ENCODE measurements around the gene SP6. TPM values are rescaled to one million over a fixed set of nuclear protein-coding genes. Genes with fewer than 3 reads are reported as not detected.

Gene SP6
- 1.9 and 2.2 TPM in 2 replicates for total RNA-seq

DNA sequence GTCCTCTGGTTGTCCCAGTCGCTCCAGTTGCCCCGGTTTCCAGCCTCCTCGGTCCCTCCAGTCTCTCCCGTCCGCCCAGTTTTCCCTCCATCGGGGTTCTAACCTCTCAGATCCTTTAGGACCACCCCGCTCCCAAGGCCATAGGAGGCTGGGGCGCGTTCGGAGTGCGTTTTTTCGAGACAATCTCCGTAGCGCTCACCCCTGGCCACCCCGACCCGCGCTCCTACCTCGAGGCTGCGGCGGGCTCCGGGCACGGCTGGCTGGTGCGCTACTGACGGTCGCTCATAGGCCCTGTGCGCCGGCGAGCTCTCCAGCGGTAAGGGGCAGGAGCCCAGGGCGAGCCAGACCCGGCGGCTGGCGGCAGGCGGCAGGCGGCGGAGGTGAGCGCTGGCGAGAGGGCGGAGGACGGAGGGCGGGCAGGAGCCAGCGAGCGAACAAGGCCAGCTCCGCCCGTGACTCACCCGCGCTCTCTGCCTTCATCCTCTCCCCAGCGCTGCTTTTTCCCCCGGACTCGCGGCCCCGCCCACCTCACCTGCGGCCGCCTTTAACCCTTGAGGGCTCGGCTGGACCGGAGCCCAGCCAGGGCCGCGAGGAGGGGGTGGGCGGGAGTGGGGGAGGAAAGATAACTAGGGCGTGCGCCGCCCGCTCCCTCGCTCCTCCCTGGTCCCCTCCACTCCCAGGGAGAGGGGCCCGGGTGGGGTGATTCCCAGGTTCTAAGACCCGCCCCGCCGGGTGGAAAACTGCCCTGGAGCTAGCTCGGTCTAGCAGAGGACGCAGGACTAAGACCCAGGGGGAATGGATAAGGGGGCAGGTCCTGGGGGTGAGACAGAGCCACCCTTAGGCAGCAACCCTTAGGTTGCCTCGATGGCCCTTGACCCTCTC lies at the start of gene SP6:
TSS of gene SP6 (minus strand) at position 472 of the 882 bp plus-strand sequence. CDS start 2,734 bp downstream, outside the sequence.

DNA sequence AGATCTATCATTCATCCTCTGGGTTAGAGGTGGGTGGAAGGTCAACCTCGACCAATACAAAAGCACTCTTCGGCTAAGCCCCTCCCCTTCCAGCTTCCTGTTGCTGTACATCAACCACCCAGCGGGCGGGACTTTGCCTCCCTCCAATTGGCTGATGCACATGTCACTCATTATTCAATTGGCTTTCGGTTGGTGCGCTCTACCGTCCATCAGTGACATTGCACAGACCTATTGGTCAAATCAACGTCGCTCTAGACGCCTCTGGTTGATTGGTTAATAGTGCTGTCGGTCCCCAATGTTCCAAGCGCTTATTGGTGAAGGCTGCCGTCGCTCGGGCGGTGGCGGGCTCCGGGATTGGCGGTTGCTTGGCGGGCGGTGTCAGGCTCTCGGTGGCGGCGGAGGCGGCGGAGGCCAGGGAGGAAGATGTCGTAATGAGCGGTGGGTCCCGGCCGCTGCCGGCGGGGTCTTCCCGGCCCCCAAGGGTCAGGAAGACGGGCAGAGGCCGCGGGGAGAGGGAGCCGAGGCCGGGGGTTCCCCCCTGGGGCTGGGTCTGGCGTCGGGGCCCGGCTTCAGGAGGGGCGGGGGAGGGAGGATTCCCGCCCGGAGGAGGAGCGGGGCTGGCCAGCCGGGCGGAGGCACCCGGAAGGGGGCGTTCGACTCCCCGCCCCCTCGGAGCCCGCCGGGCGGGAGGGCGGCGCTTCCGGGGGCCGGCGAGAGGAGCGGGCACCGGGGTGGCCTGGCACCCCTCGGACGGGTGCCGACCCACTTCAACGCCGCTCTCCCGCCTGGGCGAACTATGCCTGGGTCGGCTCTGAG lies 45.1 kb upstream of the SP6 start, which contains the start of gene SP2:
TSS of gene SP2 (plus strand) at position 381 of the 816 bp plus-strand sequence. CDS start at position 432, 51 bp downstream.

DNA sequence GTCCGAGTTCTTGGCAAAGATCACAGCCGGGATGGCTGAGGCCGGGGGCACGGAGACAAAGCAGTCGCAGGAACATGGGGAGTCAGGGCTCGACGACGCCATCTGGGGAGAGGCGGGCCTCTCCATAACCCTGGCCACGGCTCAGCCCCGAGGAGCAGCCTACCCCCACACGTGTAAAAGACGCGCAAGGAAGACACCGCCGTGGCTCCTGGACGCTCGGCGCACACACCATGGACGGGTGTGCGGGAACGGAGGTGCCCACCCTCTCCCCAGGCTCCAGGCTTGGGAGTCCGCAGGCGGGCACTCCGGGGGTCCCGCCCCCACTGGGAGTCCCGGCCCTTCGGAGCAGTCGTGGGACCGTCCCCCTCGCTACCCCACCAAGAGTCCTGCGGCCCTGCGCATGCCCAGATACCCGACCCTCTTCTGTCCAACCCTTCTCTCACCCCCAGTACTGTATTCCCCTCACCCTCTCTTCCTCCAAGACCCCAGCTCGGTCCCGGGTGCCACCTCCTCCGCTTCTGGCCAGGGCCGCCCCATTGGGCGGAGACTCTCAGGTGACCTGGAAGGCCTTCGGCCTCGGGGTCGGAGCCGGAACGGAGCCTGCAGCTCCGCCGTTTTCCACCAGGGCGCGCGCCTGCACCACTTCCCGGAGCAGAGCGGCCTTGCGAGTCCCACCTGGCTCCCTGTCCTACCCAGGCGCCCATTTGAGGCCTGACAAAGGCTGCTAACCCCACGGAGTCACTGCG lies 10.0 kb downstream of the SP6 start, which contains the start of gene SCRN2:
TSS of gene SCRN2 (minus strand) at position 532 of the 746 bp plus-strand sequence. CDS start at position 102, 430 bp downstream.

DNA sequence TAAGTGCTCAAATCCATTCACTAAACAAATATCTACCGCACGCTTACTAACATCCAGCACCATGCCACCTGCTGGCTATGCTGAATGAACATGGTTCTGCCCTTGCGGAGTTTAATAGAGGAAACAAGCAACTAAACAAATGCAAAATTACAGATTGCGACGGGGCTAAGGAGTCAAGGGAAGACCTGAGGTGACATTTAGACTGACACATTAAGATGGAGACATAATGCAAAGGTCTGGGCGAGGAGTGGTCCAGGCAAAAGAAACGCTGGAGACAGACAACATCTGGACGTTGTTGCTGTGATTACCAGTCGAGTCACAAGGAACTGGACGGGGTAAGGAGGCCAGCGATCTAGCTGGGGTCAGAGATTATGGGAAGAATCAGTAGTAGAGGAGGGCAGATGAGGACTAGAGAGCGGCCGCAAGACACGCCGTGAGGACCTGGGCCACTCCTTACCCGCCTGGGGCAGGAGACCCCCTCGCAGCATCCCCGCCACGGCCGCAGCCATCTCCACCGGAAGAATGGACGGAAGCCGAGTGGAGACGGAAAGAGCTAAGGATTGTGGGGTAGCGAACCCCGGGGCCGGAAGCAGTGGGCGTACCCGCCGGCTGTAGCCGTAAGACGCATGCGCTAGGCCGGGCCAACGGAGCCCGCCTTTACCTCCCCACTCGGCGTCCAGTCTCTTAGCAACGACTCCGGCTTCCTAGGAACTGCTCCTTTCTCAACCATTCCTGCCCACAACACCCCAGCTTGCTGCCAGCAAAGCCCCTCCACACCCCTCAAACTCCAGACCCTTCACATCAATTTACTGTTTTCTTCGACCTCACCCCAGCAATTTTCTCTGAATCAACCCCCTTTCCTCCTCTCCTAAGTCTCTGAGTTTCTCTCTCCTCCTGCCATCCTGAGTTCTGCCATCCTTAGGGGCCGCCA lies 19.7 kb downstream of the SP6 start, which contains the start of the genes LRRC46 and MRPL10:
TSS of gene LRRC46 (plus strand) at position 668 of the 931 bp plus-strand sequence. CDS start 320 bp downstream, outside the sequence.
TSS of gene MRPL10 (minus strand) at position 539 of the 931 bp plus-strand sequence. CDS start at position 509, 30 bp downstream.

DNA sequence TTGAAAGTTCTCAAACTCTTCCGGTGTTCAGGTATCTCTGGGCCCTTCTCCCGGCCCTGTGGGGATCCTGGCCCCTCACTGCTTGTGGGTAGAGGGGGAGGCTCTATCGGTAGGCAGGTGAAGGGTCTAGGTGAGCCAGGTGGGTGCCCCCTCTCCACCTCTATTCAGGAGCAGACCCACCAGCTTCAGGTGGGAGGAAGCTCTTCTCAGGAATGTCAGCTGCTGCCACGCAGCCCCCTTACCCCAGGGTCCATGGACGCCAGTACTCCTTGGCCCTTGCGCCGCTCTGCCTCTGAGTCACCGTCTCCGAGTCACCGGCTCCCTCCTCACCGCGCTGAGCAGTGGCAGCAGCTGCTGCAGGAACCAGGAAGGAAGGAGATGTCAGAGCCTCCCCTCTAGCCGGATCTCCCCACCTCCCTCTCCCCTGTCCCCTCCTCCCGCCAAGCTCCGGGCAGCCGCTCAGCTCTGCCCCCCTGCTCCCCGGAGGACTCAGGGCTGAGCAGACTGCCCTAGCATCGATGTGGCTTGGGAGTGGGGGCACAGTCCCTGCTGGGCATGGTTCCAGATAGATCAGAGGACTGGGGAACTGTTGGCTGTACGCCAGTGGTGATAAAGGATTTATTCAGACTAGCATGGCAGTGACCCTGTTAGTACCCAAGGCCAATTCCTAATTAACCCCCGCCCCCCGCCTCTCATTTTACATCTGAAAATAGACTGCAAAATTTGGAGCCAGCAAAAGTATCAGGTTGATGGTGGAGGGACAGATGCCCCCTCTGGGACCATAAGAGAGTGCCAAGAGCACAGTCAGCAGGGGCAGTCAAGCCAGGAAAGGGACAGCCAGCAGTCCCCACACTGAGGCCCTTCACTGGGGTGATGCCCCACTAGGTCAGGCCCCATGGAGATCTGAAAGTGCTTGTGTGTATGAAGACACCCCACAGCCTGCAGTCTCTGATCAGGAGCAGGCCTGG lies 29.3 kb downstream of the SP6 start, which contains the start of gene OSBPL7:
TSS of gene OSBPL7 (minus strand) at position 371 of the 968 bp plus-strand sequence. CDS start 1,516 bp downstream, outside the sequence.

Other genes with a start within 250 kb of the SP6 start
- 295 and 318 TPM in 2 replicates for gene KPNB1, start 201.2 kb downstream of the SP6 start, total RNA-seq
- 8.1 and 8.9 TPM in 2 replicates for gene TBKBP1, start 157.0 kb downstream of the SP6 start, total RNA-seq
- gene TBX21, start 117.9 kb downstream of the SP6 start, total RNA-seq, result not detected in 2 replicates
- 0.43 and 2.7 TPM in 2 replicates for gene OSBPL7, start 29.4 kb downstream of the SP6 start, total RNA-seq
- gene MRPL10, start 19.6 kb downstream of the SP6 start, total RNA-seq, result 17.6 and 18.8 TPM in 2 replicates
- gene LRRC46, start 19.5 kb downstream of the SP6 start, total RNA-seq, result not detected in 2 replicates
- 19.2 and 28.9 TPM in 2 replicates for gene SCRN2, start 9.9 kb downstream of the SP6 start, total RNA-seq
- 0.24 and 0.43 TPM in 2 replicates for gene SP2, start 45.1 kb upstream of the SP6 start, total RNA-seq
- 46.9 and 52.8 TPM in 2 replicates for gene PNPO, start 90.4 kb upstream of the SP6 start, total RNA-seq
- 3.6 and 3.8 TPM in 2 replicates for gene PRR15L, start 106.7 kb upstream of the SP6 start, total RNA-seq
- gene CDK5RAP3, start 120.0 kb upstream of the SP6 start, total RNA-seq, result 42.4 and 43.5 TPM in 2 replicates
- 4.8 and 9.8 TPM in 2 replicates for gene COPZ2, start 186.6 kb upstream of the SP6 start, total RNA-seq
- 116 and 137 TPM in 2 replicates for gene NFE2L1, start 197.2 kb upstream of the SP6 start, total RNA-seq

All from tracheal epithelial cell (primary cell).